ENCODE measurements around the gene ASZ1.

ASZ1 gene

GRCh38 chr7:117401293-117402002, 25.8 kb downstream of the ASZ1 start:
- DNase-seq = no peak

- no peak for DNase-seq
These were observed 27.4 kb downstream of the ASZ1 start for GRCh38 chr7:117399820-117400422.

DNA sequence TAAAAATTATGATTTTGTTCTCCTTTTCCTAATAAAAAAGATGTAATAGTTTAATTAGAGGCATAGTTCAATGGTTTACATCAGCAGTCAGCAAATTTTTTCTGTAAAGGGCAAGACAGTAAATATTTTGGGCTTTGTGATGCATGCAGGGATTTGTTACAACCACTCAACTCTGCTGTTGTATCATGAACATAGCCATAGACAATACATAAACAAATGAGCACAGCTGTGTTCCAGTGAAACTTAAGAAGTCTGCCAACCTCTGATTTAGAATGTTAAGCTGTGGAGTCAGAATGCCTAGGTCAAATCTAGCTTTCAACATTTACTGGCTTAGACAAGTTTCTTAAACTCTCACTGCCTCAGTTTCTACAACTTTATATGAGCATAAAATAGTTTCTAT, 31.6 kb downstream of the ASZ1 start:
- DNase-seq = no peak

DNA sequence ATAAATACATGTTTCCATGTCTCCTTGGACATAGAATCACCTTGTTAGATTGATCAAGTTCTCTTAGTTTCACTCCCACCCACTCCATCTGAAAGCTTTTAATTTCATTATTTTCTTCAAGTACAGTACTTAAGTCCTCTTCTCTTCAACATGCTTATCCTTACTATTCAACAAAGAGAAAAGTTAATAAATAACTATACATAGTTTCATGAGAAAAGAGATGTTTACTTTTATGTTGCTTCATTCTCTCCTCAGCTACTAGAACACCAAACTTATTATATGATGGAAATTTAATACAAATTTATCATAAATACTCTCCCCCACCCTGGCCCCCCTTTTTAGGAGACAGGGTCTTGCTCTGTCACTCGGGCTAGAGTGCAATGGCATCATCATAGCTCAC, 33.5 kb downstream of the ASZ1 start:
- DNase-seq = no peak

GRCh38 chr7:117389871-117390270, 37.4 kb downstream of the ASZ1 start:
- DNase-seq = no peak

DNA sequence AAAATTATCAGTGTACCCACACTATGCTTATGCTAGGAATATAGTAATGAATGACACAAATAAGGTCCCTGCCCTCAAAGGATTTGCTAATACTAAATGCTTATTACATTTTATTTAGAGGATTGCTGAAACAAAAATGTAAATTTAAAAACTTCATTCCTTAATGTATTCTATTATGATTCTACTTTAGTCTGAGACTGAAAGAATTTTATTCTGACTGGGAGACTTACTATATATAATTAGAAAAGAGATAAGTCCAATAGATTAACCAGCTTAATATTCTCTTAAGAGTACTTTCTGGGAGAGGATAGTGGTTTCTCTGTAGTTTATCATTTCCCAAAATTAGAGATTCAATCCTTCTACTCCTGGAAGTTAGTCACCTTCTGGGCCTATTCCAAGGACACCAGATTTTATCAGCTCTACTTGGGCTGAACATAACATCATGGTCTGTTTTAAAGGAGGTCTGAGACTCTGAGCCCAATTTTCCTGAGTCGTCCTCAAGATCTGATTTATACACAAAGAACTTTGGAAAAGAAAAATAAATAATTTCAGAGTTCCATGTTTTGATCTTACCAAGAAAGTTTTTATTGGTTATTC, 41.1 kb downstream of the ASZ1 start:
- DNase-seq = no peak

DNA sequence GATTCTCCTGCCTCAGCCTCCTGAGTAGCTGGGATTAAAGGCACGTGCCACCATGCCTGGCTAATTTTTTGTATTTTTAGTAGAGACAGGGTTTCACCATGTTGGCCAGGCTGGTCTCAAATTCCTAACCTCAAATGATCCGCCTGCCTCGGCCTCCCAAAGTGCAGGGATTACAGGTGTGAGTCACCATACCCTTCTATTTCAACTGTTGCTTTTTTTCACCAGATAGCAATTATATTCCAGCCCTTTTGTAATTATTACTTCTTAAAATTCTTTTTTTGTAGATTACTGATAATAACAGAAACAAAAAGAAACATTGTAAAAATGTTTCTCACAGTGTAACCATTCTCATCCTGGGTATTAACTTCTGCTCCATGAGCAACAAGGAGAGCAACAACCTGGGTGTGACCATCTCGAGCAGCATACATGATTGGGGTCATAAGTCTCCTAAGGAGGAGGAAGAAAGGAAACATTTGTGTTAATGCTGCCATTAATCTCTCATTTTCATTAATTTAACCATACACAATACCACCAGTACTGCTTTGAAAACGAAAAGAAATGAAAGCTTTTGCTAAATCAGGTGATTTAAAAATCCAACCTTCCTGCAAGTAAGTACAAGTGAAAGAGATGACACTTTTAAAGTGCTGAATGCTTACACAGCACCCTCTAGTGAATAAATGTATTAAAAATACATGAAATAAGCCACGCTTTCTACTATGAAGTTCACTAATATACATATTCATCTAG, 41.8 kb downstream of the ASZ1 start:
- DNase-seq = no peak

DNA sequence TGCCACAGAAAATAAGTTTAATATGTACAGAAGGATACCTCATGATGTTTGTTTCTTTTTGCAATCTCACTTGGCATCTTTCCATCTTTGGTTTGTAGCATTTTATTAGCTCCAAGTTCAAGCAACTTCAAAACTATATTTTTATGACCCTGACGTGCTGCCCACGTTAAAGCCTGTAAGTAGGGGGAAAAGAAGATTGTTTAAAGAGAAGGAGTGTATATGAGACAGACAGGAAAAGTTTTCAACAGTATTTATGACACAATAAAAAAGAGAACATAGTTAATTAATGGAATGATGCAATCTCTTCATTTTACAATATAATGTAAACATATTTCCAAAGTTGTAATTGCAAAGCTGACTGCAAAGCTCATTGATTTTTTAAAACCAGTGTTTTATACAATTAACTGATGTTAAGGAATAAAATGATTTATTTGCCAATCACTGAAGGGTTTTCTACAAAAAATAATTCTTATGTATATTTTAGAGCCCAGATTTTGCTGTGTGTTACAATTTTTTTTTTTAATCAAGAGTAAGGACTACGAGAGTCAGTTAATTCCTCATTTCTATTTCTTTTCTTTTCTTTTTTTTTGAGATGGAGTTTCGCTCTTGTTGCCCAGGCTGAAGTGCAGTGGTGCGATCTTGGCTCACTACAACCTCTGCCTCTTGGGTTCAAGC, 42.5 kb downstream of the ASZ1 start:
- DNase-seq = no peak

GRCh38 chr7:117383483-117384189, 43.7 kb downstream of the ASZ1 start:
- no peak for DNase-seq

DNA sequence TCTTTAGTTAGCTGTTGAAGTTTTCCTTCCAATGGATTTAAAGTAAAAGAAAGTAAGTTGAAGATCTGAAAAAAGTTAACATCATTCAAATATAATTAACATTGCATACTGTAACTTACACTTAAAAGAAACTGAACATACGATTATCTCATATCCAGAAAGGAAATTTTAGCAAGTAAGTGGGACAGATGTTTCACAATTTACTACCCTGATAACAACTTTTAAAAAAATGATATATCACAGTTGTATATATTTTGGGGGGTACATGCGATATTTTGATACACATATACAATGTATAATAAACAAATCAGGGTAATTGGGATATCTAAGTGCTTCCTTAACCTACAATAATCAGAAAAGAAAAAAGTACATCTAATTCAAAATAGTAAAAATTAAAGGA, 44.2 kb downstream of the ASZ1 start:
- DNase-seq = no peak

DNA sequence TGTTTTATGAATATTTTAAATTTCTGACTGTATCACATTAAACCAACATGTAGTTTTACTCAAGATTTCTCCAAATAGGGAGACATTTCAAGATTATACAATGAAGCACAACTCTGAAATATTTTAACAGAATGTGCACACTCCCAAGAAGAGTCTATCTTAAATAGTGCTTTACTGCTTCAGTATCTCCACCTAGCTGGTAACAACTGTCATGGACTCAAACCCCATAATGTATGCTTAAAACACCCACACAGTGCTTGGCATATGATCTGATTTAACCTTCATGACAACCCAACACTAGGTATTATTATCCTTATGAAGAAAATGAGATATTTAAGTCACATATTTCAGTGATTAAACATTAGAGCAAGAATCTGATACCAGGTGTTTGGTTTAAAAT, 45.9 kb downstream of the ASZ1 start:
- DNase-seq = no peak

DNA sequence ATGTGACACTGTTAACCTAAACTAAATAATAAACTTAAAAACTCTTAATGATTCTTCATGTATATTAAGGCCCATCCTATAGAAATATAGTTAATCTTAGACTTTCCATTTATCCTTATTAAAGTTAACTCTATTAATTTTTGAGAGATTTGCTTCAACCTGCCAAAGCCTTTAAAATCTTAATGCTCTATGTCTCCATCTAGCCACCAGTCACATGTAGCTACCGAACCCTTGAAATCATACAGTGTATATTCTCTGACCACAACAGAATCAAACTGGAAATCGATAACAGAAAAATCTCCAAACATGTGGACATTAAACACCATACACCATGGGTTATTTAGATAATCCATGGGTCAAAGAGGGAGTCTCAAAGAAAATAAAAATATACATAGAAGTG, 51.9 kb downstream of the ASZ1 start:
- no peak for DNase-seq

- DNase-seq = no peak
These were observed 55.2 kb downstream of the ASZ1 start for GRCh38 chr7:117372073-117372472.

- no peak for DNase-seq
These were observed 62.8 kb downstream of the ASZ1 start for GRCh38 chr7:117364339-117365080.

DNA sequence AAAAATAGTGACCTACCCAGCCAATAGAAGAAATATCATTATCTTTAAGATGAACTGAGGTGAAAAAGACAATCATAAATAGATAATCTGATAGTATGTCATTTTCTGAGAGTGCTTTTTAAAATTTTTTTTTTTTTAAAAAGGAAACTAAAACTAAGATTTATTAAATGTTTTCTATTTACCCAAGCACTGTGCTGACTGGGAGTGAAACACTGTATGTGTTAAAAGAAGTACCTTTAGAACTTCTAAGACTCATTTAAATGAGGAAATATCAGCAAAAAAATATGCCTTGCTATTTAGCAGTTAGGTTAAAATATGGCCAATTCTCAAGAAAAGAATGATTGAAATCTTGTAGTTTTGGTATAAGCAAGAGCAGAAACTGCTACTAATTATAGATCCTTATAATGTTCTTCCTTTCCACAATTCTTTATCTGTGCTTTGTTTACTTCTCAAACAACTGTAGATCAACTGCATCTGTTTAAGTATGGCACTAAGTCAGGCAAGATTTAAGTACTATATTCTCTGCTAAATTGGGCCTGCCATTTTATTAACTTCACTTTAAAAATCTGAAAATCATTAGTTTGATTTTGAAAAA, 64.9 kb downstream of the ASZ1 start:
- DNase-seq = no peak

DNA sequence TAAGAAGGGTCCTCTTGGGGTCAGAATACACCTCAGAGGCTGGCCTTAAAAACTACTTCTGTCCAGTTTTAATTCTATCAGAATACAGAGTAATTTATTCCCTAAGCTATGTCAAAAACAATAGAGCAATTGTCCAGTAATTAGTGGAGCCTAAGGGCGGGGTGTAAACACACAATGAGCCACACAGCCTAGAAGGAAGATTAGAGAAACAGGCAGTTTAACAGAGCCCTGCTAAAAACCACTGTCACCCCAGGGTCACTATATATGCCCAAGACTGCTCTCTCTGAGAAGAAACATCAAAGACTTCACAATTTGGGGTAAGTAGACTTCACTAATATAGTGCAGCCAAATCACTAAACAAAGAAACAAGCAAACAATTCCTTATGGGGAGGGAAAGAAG, 77.3 kb downstream of the ASZ1 start:
- DNase-seq = no peak

- no peak for DNase-seq
These were observed 77.7 kb downstream of the ASZ1 start for GRCh38 chr7:117349570-117349969.

- no peak for DNase-seq
These were observed 79.2 kb downstream of the ASZ1 start for GRCh38 chr7:117347962-117348672.

- DNase-seq = no peak
These were observed 79.8 kb downstream of the ASZ1 start for GRCh38 chr7:117347480-117347879.

GRCh38 chr7:117346161-117346560, 81.1 kb downstream of the ASZ1 start:
- DNase-seq = no peak

GRCh38 chr7:117338020-117338419, 89.3 kb downstream of the ASZ1 start:
- DNase-seq = no peak
